Neutrophil (primary cell): ENCODE data around the gene CFAP74.

Source experiments
- H3K27ac ChIP-seq: fragments of 200-600 bp; sonication (generic); 2 replicates; pipeline ENCODE4 v1.5.1; 2016; ENCODE audit warnings: mild to moderate bottlenecking, moderate library complexity
- H3K27me3 ChIP-seq: fragments of 200-600 bp; sonication (generic); 2 replicates; pipeline ENCODE4 v1.6.0; 2016; ENCODE audit warnings: mild to moderate bottlenecking
- H3K36me3 ChIP-seq: fragments of 200-600 bp; sonication (generic); 2 replicates; pipeline ENCODE4 v1.5.1; 2017
- H3K4me1 ChIP-seq, 2 experiments: fragments of 200-600 bp in 1 of 2; sonication (generic) in 1 of 2; 1 replicate in 1 of 2; 2 replicates in 1 of 2; pipeline versions ENCODE4 v1.5.1 to v1.6.1; 2013 to 2016; ENCODE audit warnings: low read depth in 1 of 2, low read length in 1 of 2, mild to moderate bottlenecking in 1 of 2, moderate library complexity in 1 of 2; ENCODE audit not compliant: control insufficient read depth in 1 of 2, insufficient read depth in 1 of 2
- H3K4me3 ChIP-seq, 2 experiments: fragments of 200-600 bp in 1 of 2; sonication (generic) in 1 of 2; 1 replicate in 1 of 2; 2 replicates in 1 of 2; pipeline ENCODE4 v1.5.1; 2013 to 2016; ENCODE audit warnings: low read depth in 1 of 2, low read length in 1 of 2, mild to moderate bottlenecking in 1 of 2, moderate library complexity in 1 of 2
- H3K9me3 ChIP-seq: fragments of 200-600 bp; sonication (generic); 2 replicates; pipeline ENCODE4 v1.5.1; 2016
- CTCF ChIP-seq: fragments of 200-600 bp; sonication (generic); IDR thresholded peaks from 2 replicates; pipeline ENCODE4 v1.5.1; 2016; ENCODE audit warnings: antibody characterized with exemption

Gene CFAP74

GRCh38 chr1:1959459-1959839, 44.1 kb downstream of the CFAP74 start:
- Histone ChIP-seq H3K9me3 (no peaks in the 10 kb centered on the region), H3K27ac (no peak overlapping the region), H3K36me3 (no peaks in the 10 kb centered on the region), H3K27me3 (peaks cover 33% of the 10 kb centered on the region), H3K4me1 (no peaks in the 10 kb centered on the region), H3K4me3 (no peak overlapping the region)
- no peak for TF ChIP-seq CTCF

- TF ChIP-seq CTCF = no peak
- H3K36me3 ChIP-seq = no peaks in the 10 kb centered on the region
- H3K9me3 ChIP-seq = no peaks in the 10 kb centered on the region
- H3K27me3 ChIP-seq = peaks cover 33% of the 10 kb centered on the region
- no peak overlapping the region for H3K4me3 ChIP-seq
- H3K4me1 ChIP-seq = no peaks in the 10 kb centered on the region
- no peak overlapping the region for H3K27ac ChIP-seq
These were observed 45.5 kb downstream of the CFAP74 start for GRCh38 chr1:1958071-1958541.

GRCh38 chr1:1957533-1957961, 46.0 kb downstream of the CFAP74 start:
- H3K9me3 ChIP-seq = no peaks in the 10 kb centered on the region
- H3K4me1 ChIP-seq = no peaks in the 10 kb centered on the region
- no peak for TF ChIP-seq CTCF
- no peak overlapping the region for H3K4me3 ChIP-seq
- no peaks in the 10 kb centered on the region for H3K36me3 ChIP-seq
- H3K27me3 ChIP-seq = peaks cover 33% of the 10 kb centered on the region
- no peak overlapping the region for H3K27ac ChIP-seq

GRCh38 chr1:1956586-1957532, 46.7 kb downstream of the CFAP74 start:
- no peaks in the 10 kb centered on the region for H3K9me3 ChIP-seq
- TF ChIP-seq CTCF = no peak
- H3K4me1 ChIP-seq = no peaks in the 10 kb centered on the region
- H3K27ac ChIP-seq = no peak overlapping the region
- no peak overlapping the region for H3K4me3 ChIP-seq
- peaks cover 32% of the 10 kb centered on the region for H3K27me3 ChIP-seq
- no peaks in the 10 kb centered on the region for H3K36me3 ChIP-seq

GRCh38 chr1:1956101-1956500, 47.5 kb downstream of the CFAP74 start:
- no peaks in the 10 kb centered on the region for H3K9me3 ChIP-seq
- H3K36me3 ChIP-seq = no peaks in the 10 kb centered on the region
- peaks cover 25% of the 10 kb centered on the region for H3K27me3 ChIP-seq
- H3K4me1 ChIP-seq = no peaks in the 10 kb centered on the region
- no peak overlapping the region for H3K4me3 ChIP-seq
- H3K27ac ChIP-seq = no peak overlapping the region
- no peak for TF ChIP-seq CTCF
